PC-3 (cell line): ENCODE data around the gene RXRA. TPM values are rescaled to one million over a fixed set of nuclear protein-coding genes. Genes with fewer than 3 reads are reported as not detected.

Experiments
- ATAC-seq: fragments of 200-7000 bp; cut with Tn5 transposase; 2 replicates; pipeline ENCODE4 v1.9.1; 2020; ENCODE audit warnings: mild to moderate bottlenecking, moderate library complexity
- BruUV-seq: library from RNA; stranded (reverse); fragments of 400-500 nt; replicated peaks from 2 replicates; lab custom pipeline; 2021; lab: Mats Ljungman, UMichigan
- CTCF ChIA-PET: fragments of 300-600 bp; sonication (Branson Sonifier 250); formaldehyde crosslinking; loops from one replicate; lab custom pipeline; 2022; ENCODE audit warnings: antibody characterized with exemption; lab: Charles Lee
- POLR2A ChIA-PET: fragments of 300-600 bp; sonication (Branson Sonifier 250); formaldehyde crosslinking; loops from one replicate; lab custom pipeline; 2022; ENCODE audit warnings: antibody characterized with exemption; ENCODE audit not compliant: unreplicated experiment; lab: Charles Lee
- DNase-seq: peaks from one replicate; pipeline ENCODE4 v3.0.0-alpha.2; 2015
- H2AFZ ChIP-seq: fragments of 300-600 bp; sonication (generic); 2 replicates; pipeline ENCODE4 v1.6.0; 2016; ENCODE audit warnings: antibody characterized with exemption, low read length
- H3F3A ChIP-seq: fragments of 300-600 bp; sonication (generic); one replicate; pipeline ENCODE4 v1.6.0; 2017; ENCODE audit warnings: antibody characterized with exemption, low read length, control low read depth, mild to moderate bottlenecking; ENCODE audit not compliant: unreplicated experiment
- H3K27ac ChIP-seq: fragments of 300-600 bp; sonication (generic); 2 replicates; pipeline ENCODE4 v1.5.1; 2016; ENCODE audit warnings: mild to moderate bottlenecking, low read length
- H3K27me3 ChIP-seq: fragments of 300-600 bp; sonication (generic); 2 replicates; pipeline ENCODE4 v1.6.1; 2016; ENCODE audit warnings: low read length, mixed read lengths
- H3K36me3 ChIP-seq: fragments of 300-600 bp; sonication (generic); 2 replicates; pipeline ENCODE4 v1.6.1; 2016; ENCODE audit warnings: low read depth, mixed run types, low read length, mixed read lengths
- H3K4me1 ChIP-seq: fragments of 300-600 bp; sonication (generic); 2 replicates; pipeline ENCODE4 v1.5.1; 2016; ENCODE audit warnings: low read length; ENCODE audit not compliant: insufficient read depth
- H3K4me2 ChIP-seq: fragments of 300-600 bp; sonication (generic); 2 replicates; pipeline ENCODE4 v1.6.0; 2016; ENCODE audit warnings: low read length
- H3K4me3 ChIP-seq: fragments of 300-600 bp; sonication (generic); 2 replicates; pipeline ENCODE4 v1.5.1; 2016; ENCODE audit warnings: mild to moderate bottlenecking, low read length, mixed read lengths
- H3K79me2 ChIP-seq: fragments of 300-600 bp; sonication (generic); 2 replicates; pipeline ENCODE4 v1.6.1; 2017; ENCODE audit warnings: low read length, mixed read lengths
- H3K9ac ChIP-seq: fragments of 300-600 bp; sonication (generic); 2 replicates; pipeline ENCODE4 v1.6.0; 2016; ENCODE audit warnings: mild to moderate bottlenecking, low read length
- H3K9me2 ChIP-seq: fragments of 300-600 bp; sonication (generic); replicated peaks from 2 replicates; pipeline ENCODE4 v1.6.1; 2016; ENCODE audit warnings: mixed run types, low read length, mixed read lengths
- H3K9me3 ChIP-seq: fragments of 300-600 bp; sonication (generic); 2 replicates; pipeline ENCODE4 v1.6.1; 2016; ENCODE audit warnings: low read length, mixed read lengths
- H4K20me1 ChIP-seq: fragments of 300-600 bp; sonication (generic); 2 replicates; pipeline ENCODE4 v1.6.1; 2016; ENCODE audit warnings: low read length, mixed read lengths
- EZH2 ChIP-seq: fragments of 300-600 bp; sonication (generic); IDR thresholded peaks from one replicate; pipeline ENCODE4 v1.6.1; 2017; ENCODE audit warnings: antibody characterized with exemption, mild to moderate bottlenecking, low read length; ENCODE audit not compliant: unreplicated experiment
- EZH2phosphoT487 ChIP-seq: fragments of 300-600 bp; sonication (generic); IDR thresholded peaks from 2 replicates; pipeline ENCODE4 v1.6.1; 2018; ENCODE audit warnings: mild to moderate bottlenecking, antibody characterized with exemption, low read length, borderline replicate concordance
- intact Hi-C: fragments of 100-400 bp; cut with micrococcal nuclease; formaldehyde crosslinking; loops from 2 replicates; pipeline ENCODE4 v1.9.0; 2023
- total RNA-seq: library from RNA; depleted of rRNA; stranded (reverse); fragments of >200 nt; gene quantifications from 2 replicates; pipeline ENCODE4 v1.2.3, GENCODE V29; 2014
- TF ChIP-seq, protein P1 (sequence below): fragments of 300-600 bp; sonication (generic); conservative IDR thresholded peaks from 2 replicates; pipeline ENCODE4 v1.5.1; 2017; ENCODE audit warnings: antibody characterized with exemption, low read depth, mild to moderate bottlenecking, low read length

RXRA gene
- total RNA-seq, 1 experiment from 2014 or later = 17.5 TPM

DNA sequence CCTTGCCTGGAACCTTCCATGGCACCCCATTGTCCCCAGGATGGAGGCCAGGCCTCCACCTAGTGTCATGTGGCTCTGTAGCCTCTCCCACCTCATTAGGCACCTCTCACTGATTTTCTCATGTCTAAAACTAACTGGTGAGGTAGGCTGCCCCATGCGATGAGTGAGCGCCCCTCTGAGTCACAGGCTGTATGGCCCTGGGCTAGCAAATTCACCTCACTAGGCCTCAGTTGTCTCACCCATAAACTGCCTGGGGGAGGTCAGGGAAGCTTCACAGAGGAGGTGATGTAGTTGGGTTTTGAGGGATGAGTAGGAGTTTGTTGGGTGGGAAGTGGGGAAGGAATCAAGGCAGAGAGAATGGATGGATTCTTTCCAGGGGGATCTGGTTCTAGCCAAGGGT is 8.8 kb downstream of the RXRA start:
- ChIA-PET POLR2A (no interaction called here), CTCF (no interaction called here)
- H3K9me3 ChIP-seq = no peaks in the 10 kb centered on the region
- no peaks in the 10 kb centered on the region for H3F3A ChIP-seq
- no peak overlapping the region for H3K4me2 ChIP-seq
- no peak overlapping the region for H3K9ac ChIP-seq
- ATAC-seq (peak; percentile 27; the same call in 1 of the 2 replicates), DNase-seq (peak; percentile 40)
- intact Hi-C loops = no loop called here
- no peaks in the 10 kb centered on the region for H3K9me2 ChIP-seq
- H3K79me2 ChIP-seq = peaks cover 92% of the 10 kb centered on the region
- no peaks in the 10 kb centered on the region for H3K36me3 ChIP-seq
- H2AFZ ChIP-seq = no peak overlapping the region
- no peaks in the 10 kb centered on the region for H3K4me1 ChIP-seq
- TF ChIP-seq EZH2 (no peak), EZH2phosphoT487 (no peak)
- TF ChIP-seq, protein P1, sequence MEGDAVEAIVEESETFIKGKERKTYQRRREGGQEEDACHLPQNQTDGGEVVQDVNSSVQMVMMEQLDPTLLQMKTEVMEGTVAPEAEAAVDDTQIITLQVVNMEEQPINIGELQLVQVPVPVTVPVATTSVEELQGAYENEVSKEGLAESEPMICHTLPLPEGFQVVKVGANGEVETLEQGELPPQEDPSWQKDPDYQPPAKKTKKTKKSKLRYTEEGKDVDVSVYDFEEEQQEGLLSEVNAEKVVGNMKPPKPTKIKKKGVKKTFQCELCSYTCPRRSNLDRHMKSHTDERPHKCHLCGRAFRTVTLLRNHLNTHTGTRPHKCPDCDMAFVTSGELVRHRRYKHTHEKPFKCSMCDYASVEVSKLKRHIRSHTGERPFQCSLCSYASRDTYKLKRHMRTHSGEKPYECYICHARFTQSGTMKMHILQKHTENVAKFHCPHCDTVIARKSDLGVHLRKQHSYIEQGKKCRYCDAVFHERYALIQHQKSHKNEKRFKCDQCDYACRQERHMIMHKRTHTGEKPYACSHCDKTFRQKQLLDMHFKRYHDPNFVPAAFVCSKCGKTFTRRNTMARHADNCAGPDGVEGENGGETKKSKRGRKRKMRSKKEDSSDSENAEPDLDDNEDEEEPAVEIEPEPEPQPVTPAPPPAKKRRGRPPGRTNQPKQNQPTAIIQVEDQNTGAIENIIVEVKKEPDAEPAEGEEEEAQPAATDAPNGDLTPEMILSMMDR = no peak
- H3K4me3 ChIP-seq = no peak overlapping the region
- BruUV-seq = no TSS peak
- no peaks in the 10 kb centered on the region for H3K27me3 ChIP-seq
- H4K20me1 ChIP-seq = peaks cover 6% of the 10 kb centered on the region; the same call in 1 of the 2 replicates
- H3K27ac ChIP-seq = no peak overlapping the region

DNA sequence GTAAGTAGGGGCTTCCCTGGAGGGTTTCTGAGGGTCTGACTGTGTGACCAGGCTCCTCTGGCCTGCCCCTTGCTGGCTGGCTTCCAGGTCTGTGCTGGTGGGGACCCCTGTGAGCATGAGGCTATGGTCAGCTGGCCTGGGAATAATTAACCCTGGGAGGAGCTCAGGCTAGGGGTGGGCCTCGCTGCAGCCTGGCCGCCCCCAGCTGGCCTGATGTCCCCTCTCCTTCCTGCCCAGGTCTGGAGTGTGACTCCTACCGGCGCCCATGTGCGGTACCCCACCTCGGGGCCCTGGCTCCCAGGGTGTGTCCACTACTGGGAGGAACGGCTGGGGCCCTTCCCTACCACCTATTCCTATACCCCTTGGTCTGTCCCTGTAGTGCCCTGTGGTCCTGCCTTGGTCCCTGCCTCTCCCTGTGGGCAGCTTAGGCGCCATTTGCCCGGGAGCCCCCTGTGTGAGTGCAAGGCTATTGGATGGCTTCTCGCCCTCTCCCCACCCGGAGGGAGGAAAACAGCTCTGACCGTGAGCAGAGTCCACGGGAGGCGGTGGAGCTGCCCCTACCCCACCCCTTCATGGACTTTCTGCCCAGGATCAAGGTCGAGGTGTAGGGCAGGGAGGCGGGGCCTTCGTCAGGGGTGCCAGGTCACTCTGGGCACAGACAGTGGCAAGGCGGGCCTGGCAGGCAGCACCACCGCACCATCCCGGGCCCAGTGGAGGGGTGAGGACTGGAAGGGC is 9.4 kb downstream of the RXRA start:
- DNase-seq (no peak), ATAC-seq (no peak)
- H3K4me2 ChIP-seq = no peak overlapping the region
- H4K20me1 ChIP-seq = peaks cover 6% of the 10 kb centered on the region; the same call in 1 of the 2 replicates
- H3K9me2 ChIP-seq = no peaks in the 10 kb centered on the region
- H3K79me2 ChIP-seq = peaks cover 86% of the 10 kb centered on the region
- H3K4me1 ChIP-seq = no peaks in the 10 kb centered on the region
- TF ChIP-seq, protein P1 = no peak
- TF ChIP-seq EZH2phosphoT487 = no peak
- no peak for TF ChIP-seq EZH2
- no peak overlapping the region for H2AFZ ChIP-seq
- BruUV-seq = no TSS peak
- no peak overlapping the region for H3K27ac ChIP-seq
- H3K9ac ChIP-seq = no peak overlapping the region
- ChIA-PET POLR2A (no interaction called here), CTCF (no interaction called here)
- H3K4me3 ChIP-seq = no peak overlapping the region
- intact Hi-C loops = no loop called here
- no peaks in the 10 kb centered on the region for H3K9me3 ChIP-seq
- H3F3A ChIP-seq = no peaks in the 10 kb centered on the region
- H3K27me3 ChIP-seq = no peaks in the 10 kb centered on the region
- H3K36me3 ChIP-seq = no peaks in the 10 kb centered on the region

DNA sequence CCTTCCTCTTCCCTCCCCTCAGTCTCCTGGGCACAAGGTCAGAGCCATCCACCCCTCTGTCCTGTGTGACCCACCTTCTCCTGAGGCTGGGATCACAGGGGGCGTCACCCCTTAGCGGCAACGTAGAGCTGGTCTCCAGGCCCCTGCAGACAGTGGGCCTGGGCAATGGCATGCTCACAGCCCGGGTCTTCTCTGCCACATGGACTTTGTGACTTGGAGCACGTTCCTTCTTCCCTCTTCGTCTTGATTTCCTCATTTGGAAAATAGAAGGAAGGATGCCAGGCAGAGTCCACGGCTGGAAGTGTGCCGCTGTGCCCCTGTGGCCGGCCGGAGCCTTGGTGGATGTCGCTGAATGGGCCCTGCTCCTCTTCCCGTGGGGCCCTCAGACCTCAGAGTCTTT is 10.0 kb downstream of the RXRA start:
- intact Hi-C loops = no loop called here
- BruUV-seq = no TSS peak
- DNase-seq = no peak
- Histone ChIP-seq H3K27ac (no peak overlapping the region), H4K20me1 (peaks cover 6% of the 10 kb centered on the region; the same call in 1 of the 2 replicates), H3K4me2 (no peak overlapping the region), H3K4me3 (no peak overlapping the region), H3K27me3 (no peaks in the 10 kb centered on the region), H2AFZ (no peak overlapping the region), H3K79me2 (peaks cover 80% of the 10 kb centered on the region), H3K9me2 (no peaks in the 10 kb centered on the region), H3K4me1 (no peaks in the 10 kb centered on the region), H3K9me3 (no peaks in the 10 kb centered on the region), H3K36me3 (no peaks in the 10 kb centered on the region), H3F3A (no peaks in the 10 kb centered on the region), H3K9ac (no peak overlapping the region)
- ChIA-PET POLR2A (no interaction called here), CTCF (no interaction called here)
- no peak for ATAC-seq
- TF ChIP-seq EZH2 = no peak
- TF ChIP-seq, protein P1 = no peak
